HG03135 (cell line): ENCODE data around the gene WDR45B.

Source experiments
- ATAC-seq: cut with Tn5 transposase; IDR thresholded peaks from one replicate; pipeline ENCODE4 v1.9.1; 2021; ENCODE audit warnings: mild to moderate bottlenecking, moderate library complexity; ENCODE audit not compliant: unreplicated experiment

WDR45B gene

GRCh38 chr17:82602986-82603710, 45.1 kb downstream of the WDR45B start:
- no peak for ATAC-seq

GRCh38 chr17:82602487-82602886, 45.8 kb downstream of the WDR45B start:
- no peak for ATAC-seq

GRCh38 chr17:82601447-82602000, 46.7 kb downstream of the WDR45B start:
- no peak for ATAC-seq

GRCh38 chr17:82600731-82601446, 47.4 kb downstream of the WDR45B start:
- ATAC-seq = no peak

- ATAC-seq = no peak
Observed at GRCh38 chr17:82599674-82600661, 48.3 kb downstream of the WDR45B start.

- ATAC-seq = no peak
Observed at GRCh38 chr17:82598256-82599119, 49.8 kb downstream of the WDR45B start.

- no peak for ATAC-seq
Observed at GRCh38 chr17:82596837-82597672, 51.2 kb downstream of the WDR45B start.

GRCh38 chr17:82596296-82596695, 51.9 kb downstream of the WDR45B start:
- ATAC-seq = no peak

GRCh38 chr17:82595893-82596292, 52.4 kb downstream of the WDR45B start:
- no peak for ATAC-seq

- no peak for ATAC-seq
Observed at GRCh38 chr17:82594571-82594970, 53.7 kb downstream of the WDR45B start.

- no peak for ATAC-seq
Observed at GRCh38 chr17:82593590-82594087, 54.6 kb downstream of the WDR45B start.

- no peak for ATAC-seq
Observed at GRCh38 chr17:82592767-82593589, 55.3 kb downstream of the WDR45B start.

GRCh38 chr17:82592289-82592766, 55.9 kb downstream of the WDR45B start:
- no peak for ATAC-seq

- no peak for ATAC-seq
Observed at GRCh38 chr17:82590881-82591539, 57.2 kb downstream of the WDR45B start.

- ATAC-seq = no peak
Observed at GRCh38 chr17:82590216-82590615, 58.0 kb downstream of the WDR45B start.

- no peak for ATAC-seq
Observed at GRCh38 chr17:82589851-82590180, 58.4 kb downstream of the WDR45B start.
